Choroid plexus epithelial cell (primary cell): Measurements from ENCODE around the gene TMEM19.

Source experiments
- DNase-seq: peaks from one replicate; pipeline ENCODE4 v3.0.0-alpha.2; 2010; ENCODE audit warnings: low read depth
- H3K4me3 ChIP-seq: 2 replicates; pipeline ENCODE4 v1.5.1; 2011; ENCODE audit warnings: low read depth, mild to moderate bottlenecking, control low read depth, low read length, moderate library complexity
- CTCF ChIP-seq: conservative IDR thresholded peaks from 2 replicates; pipeline ENCODE4 v1.5.1; 2011; ENCODE audit warnings: low read depth, mild to moderate bottlenecking, control low read depth, inconsistent platforms, low read length, moderate library complexity

TMEM19 gene

GRCh38 chr12:71645268-71645667 is 40.6 kb upstream of the TMEM19 start:
- H3K4me3 ChIP-seq, result no peak overlapping the region
- TF ChIP-seq CTCF, result no peak
- no peak for DNase-seq

- DNase-seq, result no peak
- no peak for TF ChIP-seq CTCF
- H3K4me3 ChIP-seq, result no peak overlapping the region
Observed at GRCh38 chr12:71646512-71646911, 39.4 kb upstream of the TMEM19 start.

GRCh38 chr12:71648537-71648936 is 37.3 kb upstream of the TMEM19 start:
- no peak for DNase-seq
- no peak for TF ChIP-seq CTCF
- H3K4me3 ChIP-seq, result no peak overlapping the region

GRCh38 chr12:71649401-71649800 is 36.5 kb upstream of the TMEM19 start:
- no peak for TF ChIP-seq CTCF
- H3K4me3 ChIP-seq, result no peak overlapping the region
- no peak for DNase-seq

GRCh38 chr12:71652656-71653055 is 33.2 kb upstream of the TMEM19 start:
- no peak overlapping the region for H3K4me3 ChIP-seq
- no peak for TF ChIP-seq CTCF
- peak; percentile 36 for DNase-seq

GRCh38 chr12:71653137-71653536 is 32.7 kb upstream of the TMEM19 start:
- no peak overlapping the region for H3K4me3 ChIP-seq
- no peak for DNase-seq
- TF ChIP-seq CTCF, result no peak

GRCh38 chr12:71654200-71654599 is 31.7 kb upstream of the TMEM19 start:
- no peak for TF ChIP-seq CTCF
- no peak overlapping the region for H3K4me3 ChIP-seq
- DNase-seq, result no peak
